H1 (cell line): ENCODE results near the gene THOC6. TPM values are rescaled to one million over a fixed set of nuclear protein-coding genes. Genes with fewer than 3 reads are reported as not detected.

ENCODE experiments used
- CBX5 ChIP-seq: fragments of 300-800, 300-1000 bp; sonication (generic); IDR thresholded peaks from 2 replicates; pipeline ENCODE4 v1.7.1; 2016; ENCODE audit warnings: antibody characterized with exemption, low read length, low read depth
- CEBPB ChIP-seq: IDR thresholded peaks from 2 replicates; pipeline ENCODE4 v1.6.1; 2012; ENCODE audit warnings: low read depth, low read length
- CHD2 ChIP-seq: IDR thresholded peaks from 2 replicates; pipeline ENCODE4 v1.6.1; 2012; ENCODE audit warnings: low read length, improper control_type of control experiment
- CREB1 ChIP-seq: IDR thresholded peaks from 2 replicates; pipeline ENCODE4 v1.6.1; 2012; ENCODE audit warnings: inconsistent platforms
- CTBP2 ChIP-seq: IDR thresholded peaks from 2 replicates; pipeline ENCODE4 v1.7.0; 2011; ENCODE audit warnings: borderline replicate concordance, mild to moderate bottlenecking, moderate library complexity, mixed read lengths, low read length; ENCODE audit not compliant: insufficient read depth, insufficient read length
- EGR1 ChIP-seq: IDR thresholded peaks from 2 replicates; pipeline ENCODE4 v1.6.1; 2011; ENCODE audit warnings: low read depth, low read length, borderline replicate concordance
- EP300 ChIP-seq, 2 experiments: IDR thresholded peaks; 1 replicate in 1 of 2; 2 replicates in 1 of 2; pipeline ENCODE4 v1.6.1; 2011 to 2012; ENCODE audit warnings: low read depth in 2 of 2, low read length in 2 of 2, mild to moderate bottlenecking in 2 of 2, borderline replicate concordance in 1 of 2, inconsistent platforms in 1 of 2, moderate library complexity in 1 of 2
- FOSL1 ChIP-seq: IDR thresholded peaks from 2 replicates; pipeline ENCODE4 v1.6.1; 2011; ENCODE audit warnings: mild to moderate bottlenecking, low read depth, low read length, moderate library complexity; ENCODE audit not compliant: insufficient read depth
- JUN ChIP-seq: IDR thresholded peaks from 2 replicates; pipeline ENCODE4 v1.6.1; 2011; ENCODE audit warnings: low read depth, mild to moderate bottlenecking, improper control_type of control experiment, low read length
- JUND ChIP-seq: IDR thresholded peaks from 2 replicates; pipeline ENCODE4 v1.6.1; 2011; ENCODE audit warnings: mild to moderate bottlenecking, improper control_type of control experiment, low read length
- KDM1A ChIP-seq: fragments of 200-600, 300-600 bp; sonication (generic); IDR thresholded peaks from 2 replicates; pipeline ENCODE4 v1.7.1; 2016; ENCODE audit warnings: mild to moderate bottlenecking, low read length, borderline replicate concordance
- MAX ChIP-seq: IDR thresholded peaks from 2 replicates; pipeline ENCODE4 v1.6.1; 2012; ENCODE audit warnings: inconsistent platforms
- NANOG ChIP-seq: IDR thresholded peaks from 2 replicates; pipeline ENCODE4 v1.6.1; 2011; ENCODE audit warnings: low read length, low read depth, mild to moderate bottlenecking, inconsistent platforms; ENCODE audit not compliant: insufficient read depth, poor library complexity, severe bottlenecking
- POU5F1 ChIP-seq: IDR thresholded peaks from 2 replicates; pipeline ENCODE4 v1.6.1; 2011; ENCODE audit warnings: low read depth, mild to moderate bottlenecking, low read length, moderate library complexity
- RAD21 ChIP-seq, 2 experiments: IDR thresholded peaks in 1 of 2; conservative IDR thresholded peaks in 1 of 2; 2 replicates each; pipeline ENCODE4 v1.6.1; 2011; ENCODE audit warnings: low read depth in 2 of 2, low read length in 2 of 2, improper control_type of control experiment in 1 of 2, inconsistent platforms in 1 of 2, mild to moderate bottlenecking in 1 of 2, moderate library complexity in 1 of 2
- RFX5 ChIP-seq: IDR thresholded peaks from 2 replicates; pipeline ENCODE4 v1.6.1; 2011; ENCODE audit warnings: low read depth, low read length, improper control_type of control experiment, borderline replicate concordance
- RNF2 ChIP-seq: fragments of 200-900, 300-1000 bp; sonication (generic); IDR thresholded peaks from 2 replicates; pipeline ENCODE4 v1.7.1; 2016; ENCODE audit warnings: borderline replicate concordance, low read depth, mild to moderate bottlenecking, antibody characterized with exemption, low read length; ENCODE audit not compliant: poor library complexity, severe bottlenecking; ENCODE audit errors: missing control alignments
- SIN3A ChIP-seq, 2 experiments: IDR thresholded peaks in 1 of 2; conservative IDR thresholded peaks in 1 of 2; 2 replicates each; pipeline ENCODE4 v1.6.1; 2011 to 2012; ENCODE audit warnings: low read length in 2 of 2, improper control_type of control experiment in 1 of 2, low read depth in 1 of 2, mild to moderate bottlenecking in 1 of 2
- SIRT6 ChIP-seq: IDR thresholded peaks from one replicate; pipeline ENCODE4 v1.7.1; 2012; ENCODE audit warnings: low read length, inconsistent platforms
- SP2 ChIP-seq: IDR thresholded peaks from 2 replicates; pipeline ENCODE4 v1.6.1; 2012; ENCODE audit warnings: mild to moderate bottlenecking, low read length, inconsistent platforms
- SUZ12 ChIP-seq: fragments of 200-600 bp; sonication (generic); IDR thresholded peaks from 2 replicates; pipeline ENCODE4 v1.6.1; 2012; ENCODE audit warnings: mild to moderate bottlenecking, inconsistent platforms, low read length, moderate library complexity, mixed read lengths
- TCF12 ChIP-seq: IDR thresholded peaks from 2 replicates; pipeline ENCODE4 v1.6.1; 2011; ENCODE audit warnings: low read depth, mild to moderate bottlenecking, low read length
- TEAD4 ChIP-seq: IDR thresholded peaks from 2 replicates; pipeline ENCODE4 v1.6.1; 2012; ENCODE audit warnings: low read depth, low read length, inconsistent platforms, mixed read lengths
- YY1 ChIP-seq: IDR thresholded peaks from 2 replicates; pipeline ENCODE4 v1.6.1; 2011; ENCODE audit warnings: low read depth, mild to moderate bottlenecking, low read length
- polyA plus RNA-seq, 7 experiments: library from polyadenylated mRNA; depleted of rRNA in 3 of 7; stranded (reverse) in 5 of 7; unstranded in 2 of 7; fragments of >200 nt in 5 of 7; fragments of 200-250 nt in 2 of 7; gene quantifications; 1 replicate in 5 of 7; 2 replicates in 1 of 7; 4 replicates in 1 of 7; pipeline versions ENCODE4 v1.2.1 to v1.2.3, GENCODE V29; 2011 to 2013; ENCODE audit warnings: missing spikeins in 2 of 7, mixed read lengths in 2 of 7
- total RNA-seq: library from RNA; stranded (reverse); fragmentation: NEBNext Ultra II Directional; extraction: Animal tissue kit (Norgen Biotek cat#: 25700); gene quantifications from 2 replicates; pipeline ENCODE4 v1.2.1, GENCODE V29; 2021

The THOC6 gene
- total and polyA plus RNA-seq, 2 of the 8 experiments (the other 6 are each of a cell fraction or from before 2014, with no cell fraction given): 78.5 to 111 TPM

GRCh38 chr16:3017794-3018506, 5.9 kb upstream of the THOC6 start, which contains the start of gene CLDN6 (continued):
- TF ChIP-seq KDM1A: peak; percentile 68; the same call in 1 of the 2 replicates
- TF ChIP-seq EP300 (IDR thresholded peaks at IDR 0.05; ENCODE audit: borderline replicate concordance in 1 of 2, low read depth in 2 of 2, low read length in 2 of 2): peak in 1 of 2 experiments; percentile 73; a peak in 1 of 3 replicates
- no peak for TF ChIP-seq SIRT6
- peak; percentile 89 for TF ChIP-seq CREB1
- peak; percentile 73; the same call in 1 of the 2 replicates for TF ChIP-seq TCF12
- TF ChIP-seq TEAD4: peak; percentile 54; the same call in 1 of the 2 replicates
- TF ChIP-seq CHD2: peak; percentile 39; the same call in 1 of the 2 replicates
- peak; percentile 72 to 81 for TF ChIP-seq RAD21 (IDR thresholded peaks at IDR 0.05 in 1 of 2, conservative IDR thresholded peaks at IDR 0.05 in 1 of 2; ENCODE audit: low read depth in 2 of 2, low read length in 2 of 2)
- no peak for TF ChIP-seq CEBPB
- TF ChIP-seq FOSL1: no peak
- TF ChIP-seq YY1: no peak
- peak; percentile 61 to 77; a peak in 2 of 4 replicates for TF ChIP-seq SIN3A (conservative IDR thresholded peaks at IDR 0.05 in 1 of 2, IDR thresholded peaks at IDR 0.05 in 1 of 2; ENCODE audit: low read depth in 1 of 2, low read length in 2 of 2)
- TF ChIP-seq RFX5: no peak
- no peak; the same call in none of the 2 replicates for TF ChIP-seq MAX
- no peak for TF ChIP-seq EGR1
- peak; percentile 93 for TF ChIP-seq JUND
- no peak for TF ChIP-seq RNF2
- no peak for TF ChIP-seq POU5F1
- TF ChIP-seq CTBP2: no peak
- TF ChIP-seq SUZ12: no peak
- TF ChIP-seq NANOG: no peak
- no peak for TF ChIP-seq CBX5
- TF ChIP-seq SP2: no peak
- peak; percentile 58; the same call in 1 of the 2 replicates for TF ChIP-seq JUN
